NCI-H1930 (cell line): ENCODE data around the gene PKNOX2.

ENCODE experiments used
- DNase-seq, 2 experiments: peaks; one replicate each; lab custom pipeline; 2025; lab: John Stamatoyannopoulos, UW

PKNOX2 gene

GRCh38 chr11:125314276-125315078, 149.9 kb downstream of the PKNOX2 start:
- DNase-seq, result no peak

GRCh38 chr11:125315079-125315740, 150.7 kb downstream of the PKNOX2 start:
- no peak for DNase-seq

- DNase-seq, result no peak
Measured at GRCh38 chr11:125317416-125317815, 152.9 kb downstream of the PKNOX2 start.

GRCh38 chr11:125319649-125320048, 155.1 kb downstream of the PKNOX2 start:
- DNase-seq, result no peak

GRCh38 chr11:125320347-125321076, 156.0 kb downstream of the PKNOX2 start:
- no peak for DNase-seq

- DNase-seq, result no peak
Measured at GRCh38 chr11:125322289-125322688, 157.7 kb downstream of the PKNOX2 start.

GRCh38 chr11:125325196-125325595, 160.6 kb downstream of the PKNOX2 start:
- no peak for DNase-seq

- no peak for DNase-seq
Measured at GRCh38 chr11:125326126-125326525, 161.6 kb downstream of the PKNOX2 start.

GRCh38 chr11:125327518-125328224, 163.1 kb downstream of the PKNOX2 start:
- DNase-seq, result no peak

- no peak for DNase-seq
Measured at GRCh38 chr11:125328225-125328580, 163.7 kb downstream of the PKNOX2 start.

GRCh38 chr11:125329786-125330185, 165.2 kb downstream of the PKNOX2 start:
- DNase-seq, result no peak

GRCh38 chr11:125330462-125331325, 166.1 kb downstream of the PKNOX2 start:
- no peak for DNase-seq

GRCh38 chr11:125331357-125332035, 166.9 kb downstream of the PKNOX2 start:
- no peak for DNase-seq

- no peak for DNase-seq
Measured at GRCh38 chr11:125332821-125333220, 168.3 kb downstream of the PKNOX2 start.

GRCh38 chr11:125333354-125334073, 169.0 kb downstream of the PKNOX2 start:
- DNase-seq, result no peak

GRCh38 chr11:125335106-125335505, 170.6 kb downstream of the PKNOX2 start:
- no peak for DNase-seq

- DNase-seq, result no peak
Measured at GRCh38 chr11:125337836-125338834, 173.6 kb downstream of the PKNOX2 start.

GRCh38 chr11:125338886-125339811, 174.6 kb downstream of the PKNOX2 start:
- no peak for DNase-seq
